HG03175 (cell line): ENCODE measurements around the gene SLC40A1.
"Not testable (repeated sequence)": the region's sequence is repeated elsewhere in the genome, so short reads cannot be mapped to it uniquely, and the experiment has no call there.

ENCODE experiments used
- ATAC-seq: cut with Tn5 transposase; IDR thresholded peaks from one replicate; pipeline ENCODE4 v1.9.1; 2021; ENCODE audit warnings: mild to moderate bottlenecking, moderate library complexity; ENCODE audit not compliant: unreplicated experiment

SLC40A1 gene

GRCh38 chr2:189580658-189581353, at the start of gene SLC40A1:
SLC40A1 (minus strand) TSS chr2:189580786; CDS start chr2:189580460, 326 bp downstream.
- peak; percentile 52 for ATAC-seq

- ATAC-seq, result no peak
Observed at GRCh38 chr2:189629531-189630453, 49.2 kb upstream of the SLC40A1 start.

GRCh38 chr2:189628817-189629530, 48.4 kb upstream of the SLC40A1 start:
- ATAC-seq, result no peak

- ATAC-seq, result no peak
Observed at GRCh38 chr2:189627789-189628188, 47.2 kb upstream of the SLC40A1 start.

GRCh38 chr2:189625636-189626035, 45.0 kb upstream of the SLC40A1 start:
- ATAC-seq, result no peak

- no peak for ATAC-seq
Observed at GRCh38 chr2:189624648-189625355, 44.2 kb upstream of the SLC40A1 start.

- no peak for ATAC-seq
Observed at GRCh38 chr2:189623049-189623448, 42.5 kb upstream of the SLC40A1 start.

GRCh38 chr2:189621781-189622180, 41.2 kb upstream of the SLC40A1 start:
- no peak for ATAC-seq

GRCh38 chr2:189618197-189618596, 37.6 kb upstream of the SLC40A1 start:
- no peak for ATAC-seq

GRCh38 chr2:189614585-189614984, 34.0 kb upstream of the SLC40A1 start:
- ATAC-seq, result no peak

- ATAC-seq, result no peak
Observed at GRCh38 chr2:189613650-189614420, 33.2 kb upstream of the SLC40A1 start.

GRCh38 chr2:189613077-189613636, 32.6 kb upstream of the SLC40A1 start:
- ATAC-seq, result no peak

- ATAC-seq, result no peak
Observed at GRCh38 chr2:189610700-189611099, 30.1 kb upstream of the SLC40A1 start.

GRCh38 chr2:189609853-189610252, 29.3 kb upstream of the SLC40A1 start:
- ATAC-seq, result no peak

- ATAC-seq, result no peak
Observed at GRCh38 chr2:189609423-189609816, 28.8 kb upstream of the SLC40A1 start.

- no peak for ATAC-seq
Observed at GRCh38 chr2:189608795-189609422, 28.3 kb upstream of the SLC40A1 start.

- no peak for ATAC-seq
Observed at GRCh38 chr2:189608170-189608569, 27.6 kb upstream of the SLC40A1 start.

- no peak for ATAC-seq
Observed at GRCh38 chr2:189602233-189602632, 21.6 kb upstream of the SLC40A1 start.

- ATAC-seq, result not testable (repeated sequence)
Observed at GRCh38 chr2:189601652-189602051, 21.1 kb upstream of the SLC40A1 start.
